HL-60/S4 treated with phorbol 12-myristate 13-acetate at 8.2 ng/mL for 4 days and 3 days (cell line): ENCODE results near the gene PRDX5.

ENCODE experiments used
- in situ Hi-C: fragments of 300-500 bp; cut with MboI; formaldehyde crosslinking; loops from 2 replicates; pipeline ENCODE4 v1.15.0; 2022; ENCODE audit warnings: low sequenced_read_pairs

Gene PRDX5

DNA sequence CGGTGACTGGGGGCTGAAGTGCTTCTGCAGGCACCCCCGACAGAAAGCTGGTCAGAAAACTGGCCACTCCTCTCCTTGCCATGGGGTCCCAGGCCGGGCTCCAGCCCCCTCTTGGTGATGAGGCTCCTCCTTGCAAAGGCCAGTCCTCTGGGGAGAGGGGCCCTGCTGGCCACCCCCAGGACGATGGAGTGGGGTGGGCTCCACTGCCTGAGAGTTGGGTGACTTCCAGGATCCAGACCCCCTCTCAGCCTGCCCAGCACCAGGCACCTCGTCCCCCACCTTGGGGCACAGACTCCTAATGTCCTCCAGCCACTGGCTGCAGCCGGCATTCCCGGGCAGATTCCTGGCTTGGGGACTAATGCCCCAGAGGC, 40.6 kb downstream of the PRDX5 start:
- in situ Hi-C loops = no loop called here

- in situ Hi-C loops = no loop called here
Measured at GRCh38 chr11:64358907-64359711, 41.2 kb downstream of the PRDX5 start, which contains the start of gene RPS6KA4. TSS of gene RPS6KA4 (plus strand) at chr11:64359162. CDS start at chr11:64359236, 74 bp downstream.

- in situ Hi-C loops = no loop called here
Measured at GRCh38 chr11:64359712-64360445, 42.0 kb downstream of the PRDX5 start.

GRCh38 chr11:64360448-64360921, 42.6 kb downstream of the PRDX5 start:
- in situ Hi-C loops = no loop called here

- in situ Hi-C loops = no loop called here
Measured at GRCh38 chr11:64361659-64362058, 43.7 kb downstream of the PRDX5 start.

- in situ Hi-C loops = no loop called here
Measured at GRCh38 chr11:64362339-64362738, 44.4 kb downstream of the PRDX5 start.

- in situ Hi-C loops = no loop called here
Measured at GRCh38 chr11:64364435-64364834, 46.5 kb downstream of the PRDX5 start.

- in situ Hi-C loops = no loop called here
Measured at GRCh38 chr11:64364911-64365310, 47.0 kb downstream of the PRDX5 start.

DNA sequence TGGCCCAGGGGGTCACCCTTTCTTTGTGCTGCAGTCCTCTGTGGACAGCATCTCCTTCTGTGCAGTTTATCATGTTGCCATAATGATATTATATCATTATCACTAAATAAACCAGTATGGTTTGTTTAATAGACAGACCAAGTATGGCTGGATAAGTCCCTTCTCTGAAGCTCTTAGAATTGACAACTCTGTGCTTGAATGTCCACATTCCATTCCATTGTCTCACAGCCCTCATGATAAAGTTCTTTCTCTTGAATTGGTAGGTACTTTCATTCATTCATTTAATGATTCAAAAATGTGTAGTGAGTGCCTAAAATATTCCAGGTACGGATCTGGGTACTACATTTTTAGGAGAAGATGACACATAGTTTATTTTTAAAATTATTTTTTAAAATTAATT, 48.8 kb downstream of the PRDX5 start:
- in situ Hi-C loops = no loop called here

GRCh38 chr11:64367931-64368672, 50.2 kb downstream of the PRDX5 start:
- in situ Hi-C loops = no loop called here

DNA sequence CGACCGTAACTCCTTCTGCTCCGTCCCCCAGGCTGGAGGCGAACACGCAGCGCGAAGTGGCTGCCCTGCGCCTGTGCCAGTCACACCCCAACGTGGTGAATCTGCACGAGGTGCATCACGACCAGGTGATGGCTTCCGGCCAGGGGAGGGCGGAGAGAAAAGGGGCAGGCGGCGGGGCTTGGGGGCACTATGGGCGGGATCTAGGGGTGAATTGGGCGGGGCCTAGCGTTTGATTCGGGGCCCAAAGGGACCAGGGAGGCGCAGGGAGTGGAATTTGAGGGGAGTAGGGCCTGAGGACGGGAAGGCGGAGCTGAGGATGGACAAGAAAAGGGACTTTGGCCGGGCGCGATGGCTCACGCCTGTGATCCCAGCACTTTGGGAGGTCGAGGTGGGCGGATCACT, 50.8 kb downstream of the PRDX5 start:
- in situ Hi-C loops = no loop called here

GRCh38 chr11:64369440-64370421, 51.8 kb downstream of the PRDX5 start:
- in situ Hi-C loops = no loop called here

GRCh38 chr11:64371201-64371600, 53.3 kb downstream of the PRDX5 start:
- in situ Hi-C loops = no loop called here
